ENCODE results near the gene MRPL32.

Gene MRPL32

GRCh38 chr7:42926204-42926603 lies 6.0 kb upstream of the MRPL32 start:
- no peak for DNase-seq (ENCODE audit: low spot score)

GRCh38 chr7:42928754-42929153 lies 3.4 kb upstream of the MRPL32 start:
- no peak for DNase-seq (ENCODE audit: low spot score)

- no peak for DNase-seq (ENCODE audit: low spot score)
These were observed 2.7 kb upstream of the MRPL32 start for GRCh38 chr7:42929449-42929848.

- no peak for DNase-seq (ENCODE audit: low spot score)
These were observed 1.3 kb upstream of the MRPL32 start for GRCh38 chr7:42930889-42931288.

GRCh38 chr7:42931447-42931833 lies 736 bp upstream of the MRPL32 start:
- DNase-seq (ENCODE audit: low spot score) = no peak

GRCh38 chr7:42932811-42933591 lies 825 bp downstream of the MRPL32 start:
- DNase-seq (ENCODE audit: low spot score) = no peak

GRCh38 chr7:42934291-42934690 lies 2.1 kb downstream of the MRPL32 start:
- DNase-seq (ENCODE audit: low spot score) = no peak

GRCh38 chr7:42935861-42936260 lies 3.7 kb downstream of the MRPL32 start:
- no peak for DNase-seq (ENCODE audit: low spot score)

GRCh38 chr7:42939457-42940240 lies 7.5 kb downstream of the MRPL32 start:
- DNase-seq (ENCODE audit: low spot score) = no peak

GRCh38 chr7:42940985-42941847 lies 9.0 kb downstream of the MRPL32 start:
- DNase-seq (ENCODE audit: low spot score) = peak; percentile 80

GRCh38 chr7:42945821-42946626 lies 13.8 kb downstream of the MRPL32 start:
- no peak for DNase-seq (ENCODE audit: low spot score)

GRCh38 chr7:42946627-42946950 lies 14.4 kb downstream of the MRPL32 start:
- DNase-seq (ENCODE audit: low spot score) = no peak

GRCh38 chr7:42947521-42947920 lies 15.3 kb downstream of the MRPL32 start:
- DNase-seq (ENCODE audit: low spot score) = no peak

- DNase-seq (ENCODE audit: low spot score) = no peak
These were observed 18.2 kb downstream of the MRPL32 start for GRCh38 chr7:42950417-42950816.

GRCh38 chr7:42952328-42952727 lies 20.2 kb downstream of the MRPL32 start:
- no peak for DNase-seq (ENCODE audit: low spot score)

- no peak for DNase-seq (ENCODE audit: low spot score)
These were observed 21.8 kb downstream of the MRPL32 start for GRCh38 chr7:42953994-42954393.

- DNase-seq (ENCODE audit: low spot score) = no peak
These were observed 23.9 kb downstream of the MRPL32 start for GRCh38 chr7:42956062-42956461.

GRCh38 chr7:42959549-42959948 lies 27.4 kb downstream of the MRPL32 start:
- no peak for DNase-seq (ENCODE audit: low spot score)

GRCh38 chr7:42960762-42961161 lies 28.6 kb downstream of the MRPL32 start:
- no peak for DNase-seq (ENCODE audit: low spot score)

GRCh38 chr7:42961170-42961569 lies 29.0 kb downstream of the MRPL32 start:
- DNase-seq (ENCODE audit: low spot score) = no peak

- DNase-seq (ENCODE audit: low spot score) = no peak
These were observed 32.1 kb downstream of the MRPL32 start for GRCh38 chr7:42964293-42964692.
